Peyer's patch (tissue), 4 donors: Measurements from ENCODE around the gene ATXN2. TPM values are rescaled to one million over a fixed set of nuclear protein-coding genes. Genes with fewer than 3 reads are reported as not detected.
"Not testable (repeated sequence)": the region's sequence is repeated elsewhere in the genome, so short reads cannot be mapped to it uniquely, and the experiment has no call there.

Experiments used
- DNase-seq, 3 donors: peaks; one replicate each; pipeline ENCODE4 v3.0.0-alpha.2; 2017 to 2019
- H3K27ac ChIP-seq, 4 donors: fragments of 200-600 bp; sonication (generic); one replicate each; pipeline ENCODE4 v1.5.1; 2016 to 2019
- H3K27me3 ChIP-seq, 2 donors: fragments of 200-600 bp; sonication (generic); one replicate each; pipeline ENCODE4 v1.5.1; 2019
- H3K36me3 ChIP-seq, 3 donors: fragments of 200-600 bp; sonication (generic); one replicate each; pipeline ENCODE4 v1.5.1; 2016 to 2019
- H3K4me1 ChIP-seq, 4 donors: fragments of 200-600 bp; sonication (generic); one replicate each; pipeline ENCODE4 v1.5.1; 2016 to 2019
- H3K4me3 ChIP-seq, 4 donors: fragments of 200-600 bp; sonication (generic); 1 replicate in 3 of 4; 2 replicates in 1 of 4; pipeline ENCODE4 v1.5.1; 2016 to 2019; ENCODE audit warnings: mild to moderate bottlenecking in 1 of 4
- H3K9me3 ChIP-seq, 4 donors: fragments of 200-600 bp; sonication (generic); one replicate each; pipeline ENCODE4 v1.5.1; 2016 to 2019; ENCODE audit warnings: mild to moderate bottlenecking in 1 of 4
- POLR2A ChIP-seq, 2 donors: fragments of 450-650 bp; IDR thresholded peaks; one replicate each; pipeline ENCODE4 v1.5.1; 2017; ENCODE audit warnings: antibody characterized with exemption in 2 of 2, mild to moderate bottlenecking in 2 of 2, moderate library complexity in 2 of 2
- total RNA-seq, 4 donors: library from RNA; depleted of rRNA; stranded (reverse); fragments of >200 nt; gene quantifications; one replicate each; pipeline ENCODE4 v1.1.0, GENCODE V29; 2016
- TF ChIP-seq, protein P1 (sequence below), 6 experiments: fragments of 450-650 bp in 4 of 6; fragments of 200-600 bp in 2 of 6; sonication (generic) in 1 of 6; IDR thresholded peaks; one replicate each; pipeline ENCODE4 v1.5.1; 2017 to 2019; ENCODE audit warnings: antibody characterized with exemption in 6 of 6, mild to moderate bottlenecking in 3 of 6, moderate library complexity in 1 of 6

Gene ATXN2
- total RNA-seq, 4 donors from 2014 or later, result 35.9 to 111 (median 90.8) TPM

GRCh38 chr12:111556676-111557075 is 42.4 kb downstream of the ATXN2 start:
- DNase-seq, result no peak
- TF ChIP-seq, protein P1, sequence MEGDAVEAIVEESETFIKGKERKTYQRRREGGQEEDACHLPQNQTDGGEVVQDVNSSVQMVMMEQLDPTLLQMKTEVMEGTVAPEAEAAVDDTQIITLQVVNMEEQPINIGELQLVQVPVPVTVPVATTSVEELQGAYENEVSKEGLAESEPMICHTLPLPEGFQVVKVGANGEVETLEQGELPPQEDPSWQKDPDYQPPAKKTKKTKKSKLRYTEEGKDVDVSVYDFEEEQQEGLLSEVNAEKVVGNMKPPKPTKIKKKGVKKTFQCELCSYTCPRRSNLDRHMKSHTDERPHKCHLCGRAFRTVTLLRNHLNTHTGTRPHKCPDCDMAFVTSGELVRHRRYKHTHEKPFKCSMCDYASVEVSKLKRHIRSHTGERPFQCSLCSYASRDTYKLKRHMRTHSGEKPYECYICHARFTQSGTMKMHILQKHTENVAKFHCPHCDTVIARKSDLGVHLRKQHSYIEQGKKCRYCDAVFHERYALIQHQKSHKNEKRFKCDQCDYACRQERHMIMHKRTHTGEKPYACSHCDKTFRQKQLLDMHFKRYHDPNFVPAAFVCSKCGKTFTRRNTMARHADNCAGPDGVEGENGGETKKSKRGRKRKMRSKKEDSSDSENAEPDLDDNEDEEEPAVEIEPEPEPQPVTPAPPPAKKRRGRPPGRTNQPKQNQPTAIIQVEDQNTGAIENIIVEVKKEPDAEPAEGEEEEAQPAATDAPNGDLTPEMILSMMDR (IDR thresholded peaks at IDR 0.05), result no peak
- no peak for TF ChIP-seq POLR2A (IDR thresholded peaks at IDR 0.05)
- H3K4me1 ChIP-seq, result no peaks in the 10 kb centered on the region

DNA sequence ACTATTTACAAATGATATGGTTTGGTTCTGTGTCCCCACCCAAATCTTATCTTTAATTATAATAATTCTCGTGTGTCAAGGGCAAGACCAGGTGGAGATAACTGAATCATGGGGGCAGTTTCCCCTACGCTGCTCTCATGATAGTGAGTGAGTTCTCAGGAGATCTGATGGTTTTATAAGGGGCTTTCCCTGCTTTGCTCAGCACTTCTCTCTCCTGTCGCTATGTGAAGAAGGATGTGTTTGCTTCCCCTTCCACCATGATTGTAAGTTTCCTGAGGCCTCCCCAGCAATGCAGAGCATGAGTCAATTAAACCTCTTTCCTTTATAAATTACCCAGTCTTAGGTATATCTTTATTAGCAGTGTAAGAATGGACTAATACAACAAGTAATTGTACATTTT is 43.8 kb downstream of the ATXN2 start:
- not testable (repeated sequence) for H3K4me3 ChIP-seq, H3K27me3 ChIP-seq, DNase-seq, H3K27ac ChIP-seq, H3K9me3 ChIP-seq, H3K4me1 ChIP-seq
- peaks cover 0 to 21% (median 0%) of the 10 kb centered on the region in 3 donors for H3K36me3 ChIP-seq

More at GRCh38 chr12:111556676-111557075, 42.4 kb downstream of the ATXN2 start:
- Histone ChIP-seq H3K27ac (no peak overlapping the region), H3K9me3 (no peaks in the 10 kb centered on the region), H3K27me3 (no peaks in the 10 kb centered on the region), H3K4me3 (no peak overlapping the region), H3K36me3 (peaks cover 0 to 9% (median 0%) of the 10 kb centered on the region in 3 donors)

DNA sequence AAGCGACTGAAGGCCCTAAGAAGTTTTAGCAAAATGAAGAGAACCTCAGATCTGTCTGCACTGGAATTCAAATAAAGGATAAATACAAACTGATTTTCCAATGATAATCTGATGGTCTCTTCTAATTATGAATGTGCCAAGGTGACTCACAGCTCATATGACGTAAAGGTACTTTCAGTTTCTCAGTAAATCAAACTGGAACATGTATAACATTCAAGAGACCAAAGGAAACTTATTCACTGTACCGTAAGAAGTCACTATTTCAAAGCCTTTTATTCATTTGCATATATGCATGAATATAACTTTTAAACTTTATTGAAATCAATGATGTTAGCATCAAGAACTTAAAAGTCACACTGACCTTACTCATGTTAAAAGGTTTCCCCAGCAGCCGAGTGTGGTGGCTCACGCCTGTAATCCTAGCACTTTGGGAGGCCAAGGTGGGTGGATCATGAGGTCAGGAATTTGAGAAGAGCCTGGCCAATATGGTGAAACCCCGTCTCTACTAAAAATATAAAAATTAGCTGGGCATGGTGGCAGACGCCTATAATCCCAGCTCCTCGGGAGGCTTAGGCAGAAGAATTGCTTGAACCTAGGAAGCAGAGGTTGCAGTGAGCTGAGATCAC is 52.2 kb downstream of the ATXN2 start:
- H3K4me3 ChIP-seq, result no peak overlapping the region
- H3K4me1 ChIP-seq, result no peaks in the 10 kb centered on the region
- no peak for DNase-seq
- TF ChIP-seq, protein P1 (IDR thresholded peaks at IDR 0.05), result no peak
- no peak for TF ChIP-seq POLR2A (IDR thresholded peaks at IDR 0.05)
- H3K9me3 ChIP-seq, result no peaks in the 10 kb centered on the region
- H3K27me3 ChIP-seq, result no peaks in the 10 kb centered on the region
- H3K36me3 ChIP-seq, result peaks cover 0 to 57% (median 0%) of the 10 kb centered on the region in 3 donors
- no peak overlapping the region for H3K27ac ChIP-seq

DNA sequence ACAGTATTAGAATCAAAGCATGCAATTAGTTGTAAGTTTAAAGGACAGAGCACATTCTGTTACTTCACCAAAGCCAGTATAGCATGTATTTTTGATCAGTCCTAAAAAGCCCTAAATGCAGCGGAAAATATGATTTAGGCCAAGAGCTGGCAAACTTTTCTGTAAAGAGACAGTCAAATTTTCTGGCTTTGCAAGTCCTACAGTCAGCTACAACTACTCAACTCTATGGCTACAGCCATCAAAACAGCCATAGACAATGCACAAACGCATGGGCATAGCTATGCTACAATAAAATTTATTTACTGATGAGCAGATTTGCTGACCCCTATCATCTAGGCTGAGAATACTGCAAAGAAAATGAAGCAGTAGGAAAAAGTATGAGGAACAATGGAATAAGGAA is 52.9 kb downstream of the ATXN2 start:
- TF ChIP-seq, protein P1 (IDR thresholded peaks at IDR 0.05), result no peak
- no peak for TF ChIP-seq POLR2A (IDR thresholded peaks at IDR 0.05)
- H3K9me3 ChIP-seq, result no peaks in the 10 kb centered on the region
- peaks cover 0 to 57% (median 0%) of the 10 kb centered on the region in 3 donors for H3K36me3 ChIP-seq
- no peak overlapping the region for H3K27ac ChIP-seq
- no peak for DNase-seq
- H3K4me3 ChIP-seq, result no peak overlapping the region
- H3K4me1 ChIP-seq, result no peaks in the 10 kb centered on the region
- no peaks in the 10 kb centered on the region for H3K27me3 ChIP-seq

- no peaks in the 10 kb centered on the region for H3K4me1 ChIP-seq
These were observed 55.1 kb downstream of the ATXN2 start for GRCh38 chr12:111544032-111544431.

DNA sequence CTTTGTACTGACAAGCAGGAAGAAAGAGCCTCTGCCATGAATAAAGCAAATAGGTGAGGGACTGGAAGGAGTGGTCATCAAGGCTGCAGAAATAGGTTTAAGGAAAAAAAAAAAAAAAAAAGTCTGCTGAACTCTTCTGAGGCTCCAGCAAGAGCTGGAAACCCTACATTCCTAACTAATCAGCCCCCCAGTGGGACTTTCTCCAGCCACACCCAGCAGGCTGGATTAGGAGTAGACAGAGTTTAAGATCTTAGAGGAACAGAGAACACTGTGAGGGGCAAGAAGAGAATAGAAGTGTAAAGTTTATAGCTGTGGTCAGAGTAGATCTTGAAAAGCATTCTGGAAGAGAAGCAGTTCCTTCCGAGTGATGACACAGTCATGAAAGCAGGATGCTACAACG is 66.4 kb downstream of the ATXN2 start:
- no peak for DNase-seq
- Histone ChIP-seq H3K27ac (no peak overlapping the region), H3K4me3 (no peak overlapping the region), H3K36me3 (peaks cover 0 to 32% (median 0%) of the 10 kb centered on the region in 3 donors), H3K27me3 (no peaks in the 10 kb centered on the region), H3K9me3 (no peaks in the 10 kb centered on the region), H3K4me1 (no peaks in the 10 kb centered on the region)
- TF ChIP-seq, protein P1 (IDR thresholded peaks at IDR 0.05), result no peak
- TF ChIP-seq POLR2A (IDR thresholded peaks at IDR 0.05), result no peak

More at GRCh38 chr12:111544032-111544431, 55.1 kb downstream of the ATXN2 start:
- TF ChIP-seq, protein P1 (IDR thresholded peaks at IDR 0.05), result no peak
- no peak for TF ChIP-seq POLR2A (IDR thresholded peaks at IDR 0.05)
- no peak for DNase-seq
- no peak overlapping the region for H3K27ac ChIP-seq
- H3K9me3 ChIP-seq, result no peaks in the 10 kb centered on the region
- H3K36me3 ChIP-seq, result peaks cover 0 to 49% (median 0%) of the 10 kb centered on the region in 3 donors
- H3K27me3 ChIP-seq, result no peaks in the 10 kb centered on the region
- no peak overlapping the region for H3K4me3 ChIP-seq
